VCaP (cell line): Measurements from ENCODE around the gene CSRP3.

Experiments
- H3K27ac ChIP-seq: fragments of 450-650 bp; 2 replicates; pipeline ENCODE4 v1.5.1; 2017
- CTCF ChIP-seq: fragments of 450-650 bp; conservative IDR thresholded peaks from 2 replicates; pipeline ENCODE4 v1.5.1; 2017; ENCODE audit warnings: mild to moderate bottlenecking, moderate library complexity

Gene CSRP3

DNA sequence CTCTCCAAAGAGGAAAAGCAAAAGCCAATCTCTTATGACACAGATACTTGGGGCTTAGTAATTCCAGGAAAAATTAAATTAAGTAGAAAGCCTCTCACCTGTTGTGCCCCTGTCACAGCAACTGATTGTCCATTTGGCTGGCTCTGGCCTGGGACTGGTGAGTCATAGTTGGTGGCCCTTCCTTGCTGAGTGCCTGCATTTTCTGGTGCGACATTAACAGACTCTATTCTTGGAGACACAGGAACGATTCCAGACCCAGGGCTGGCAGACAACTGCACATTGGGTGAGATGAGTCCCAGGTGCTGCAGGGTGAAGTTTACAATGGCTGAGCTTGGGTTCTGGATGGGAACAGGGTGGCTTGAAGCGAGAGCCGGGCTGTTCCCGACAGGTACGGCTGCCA lies 23.3 kb upstream of the CSRP3 start:
- no peak overlapping the region for H3K27ac ChIP-seq
- TF ChIP-seq CTCF: no peak

GRCh38 chr11:19220903-19221724 lies 19.3 kb upstream of the CSRP3 start:
- no peak overlapping the region for H3K27ac ChIP-seq
- no peak for TF ChIP-seq CTCF

DNA sequence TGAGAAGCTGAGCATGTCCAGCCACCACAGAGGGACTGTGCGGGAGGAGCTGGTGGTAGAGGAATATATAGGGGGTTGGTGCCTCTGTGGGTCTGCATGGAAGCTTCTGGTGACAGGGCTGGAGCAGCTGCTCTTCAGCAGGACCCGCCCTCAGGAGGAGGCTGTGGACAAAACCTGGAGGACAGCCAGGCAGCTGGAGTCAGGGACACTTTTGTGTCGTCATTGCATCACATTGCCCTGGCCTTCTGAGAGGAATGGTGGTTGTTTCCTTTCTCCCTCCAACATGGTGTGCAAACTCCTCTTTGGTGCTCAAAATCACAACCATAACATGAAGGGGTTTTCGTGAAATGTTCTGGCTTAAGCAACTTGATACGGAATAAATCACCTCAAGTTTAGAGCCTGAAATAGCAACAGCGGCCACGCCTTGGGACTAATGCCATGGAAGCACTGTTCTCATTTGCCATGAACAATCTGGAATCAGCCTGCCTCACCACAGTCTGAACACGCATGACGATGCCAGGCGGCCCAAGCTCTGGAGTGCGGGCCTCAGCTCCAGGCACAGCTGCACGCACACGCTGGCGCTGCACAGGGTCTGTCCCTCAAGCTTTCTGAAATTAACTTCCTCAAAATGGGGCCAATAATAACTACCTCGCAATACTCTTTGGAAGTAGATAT lies 17.1 kb upstream of the CSRP3 start:
- no peak for TF ChIP-seq CTCF
- no peak overlapping the region for H3K27ac ChIP-seq

DNA sequence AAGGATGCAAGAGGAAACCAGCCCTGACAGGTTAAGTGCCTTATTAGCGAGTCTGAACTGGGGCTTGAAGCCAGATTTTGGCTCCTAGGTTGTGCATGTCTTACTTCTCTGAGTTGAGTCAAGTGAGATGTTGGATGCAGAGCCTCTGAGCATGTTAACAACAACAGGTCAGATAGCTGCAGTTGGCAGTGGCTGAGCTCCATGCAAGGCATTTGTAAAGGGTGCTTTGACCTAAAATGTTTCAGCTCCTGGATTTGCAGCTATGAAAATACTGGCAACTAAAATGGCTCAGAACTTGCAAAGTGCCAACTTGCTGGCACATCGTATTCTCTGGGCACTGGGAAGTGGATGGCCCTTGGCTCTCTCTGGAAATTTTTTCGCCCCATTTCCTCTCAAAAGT lies 16.4 kb upstream of the CSRP3 start:
- TF ChIP-seq CTCF: no peak
- H3K27ac ChIP-seq: no peak overlapping the region

DNA sequence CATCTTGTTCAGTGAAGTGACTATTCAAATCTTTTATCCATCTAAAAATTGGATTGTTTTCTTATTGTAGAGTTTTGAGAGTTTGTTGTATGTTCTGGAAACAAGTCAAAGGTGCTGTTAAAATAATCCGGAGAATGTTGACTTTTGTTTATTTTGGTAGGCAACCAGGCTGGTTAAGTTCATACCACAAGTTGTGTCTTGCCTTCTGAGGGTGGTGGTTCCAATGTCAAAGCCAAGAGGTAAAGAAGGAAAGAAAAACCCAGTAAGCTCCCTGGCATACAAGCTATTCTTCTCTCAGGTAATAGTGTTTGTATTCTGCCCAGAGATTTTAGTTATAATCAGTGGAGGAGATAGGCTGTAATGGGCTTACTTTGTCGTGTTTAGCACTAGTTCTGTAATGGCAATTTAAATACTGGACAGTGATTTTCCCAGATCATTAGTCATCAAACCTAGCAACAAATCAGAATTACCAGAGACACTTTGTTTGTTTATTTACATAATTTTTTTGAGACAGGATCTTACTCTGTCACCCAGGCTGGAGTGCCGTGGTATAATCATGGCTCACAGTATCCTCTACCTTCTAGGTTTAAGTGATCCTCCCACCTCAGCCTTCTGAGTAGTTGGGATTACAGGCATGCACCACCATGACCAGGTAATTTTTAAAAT lies 15.1 kb upstream of the CSRP3 start:
- TF ChIP-seq CTCF: no peak
- H3K27ac ChIP-seq: no peak overlapping the region

DNA sequence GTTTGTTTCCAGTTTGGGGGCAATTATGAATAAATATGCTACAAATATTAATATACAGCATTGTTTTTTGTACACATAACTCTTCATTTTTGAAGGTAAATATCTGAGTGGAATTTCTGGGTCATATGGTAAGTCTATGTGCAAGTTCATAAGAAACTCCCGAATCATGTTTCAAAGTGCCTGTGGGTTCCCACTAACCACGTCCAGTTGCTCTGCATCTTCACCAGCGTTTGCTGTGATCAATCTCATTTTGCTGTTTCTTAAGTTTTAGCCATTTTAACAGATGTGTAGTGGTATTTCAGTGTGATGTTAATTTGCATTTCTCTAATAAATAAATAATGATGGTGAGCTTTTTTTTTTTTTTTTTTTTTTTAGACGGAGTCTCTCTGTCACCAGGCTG lies 14.2 kb upstream of the CSRP3 start:
- TF ChIP-seq CTCF: no peak

GRCh38 chr11:19209617-19210370 lies 8.0 kb upstream of the CSRP3 start:
- no peak for TF ChIP-seq CTCF

More for the DNA sequence above, 14.2 kb upstream of the CSRP3 start:
- H3K27ac ChIP-seq: no peak overlapping the region

More at GRCh38 chr11:19209617-19210370, 8.0 kb upstream of the CSRP3 start:
- H3K27ac ChIP-seq: no peak overlapping the region
